GM12892 (cell line): ENCODE results near the gene WDR90.

Experiments
- POLR2A ChIP-seq: IDR thresholded peaks from 2 replicates; pipeline ENCODE4 v1.6.1; 2011; ENCODE audit warnings: low read depth, low read length, control low read depth
- POLR2AphosphoS5 ChIP-seq: IDR thresholded peaks from 2 replicates; pipeline ENCODE4 v1.6.1; 2011; ENCODE audit warnings: low read depth, low read length, control low read depth
- TAF1 ChIP-seq: IDR thresholded peaks from 2 replicates; pipeline ENCODE4 v1.6.1; 2011; ENCODE audit warnings: low read depth, mild to moderate bottlenecking, control low read depth, low read length, borderline replicate concordance

GRCh38 chr16:704047-704446 is 54.9 kb downstream of the WDR90 start:
- TF ChIP-seq TAF1 = no peak
- TF ChIP-seq POLR2A = no peak
- no peak for TF ChIP-seq POLR2AphosphoS5
